CD14-positive monocyte (primary cell): ENCODE results near the gene FBXL15. TPM values are rescaled to one million over a fixed set of nuclear protein-coding genes. Genes with fewer than 3 reads are reported as not detected.
A peak's percentile ranks its signal among the peaks of the same experiment; 100 is the strongest.

Source experiments
- DNase-seq, 3 donors: peaks; one replicate each; pipeline ENCODE4 v3.0.0-alpha.2; 2011 to 2022
- H2AFZ ChIP-seq: 2 replicates; pipeline ENCODE4 v1.6.0; 2012; ENCODE audit warnings: mild to moderate bottlenecking, low read depth, low read length, inconsistent platforms; ENCODE audit not compliant: insufficient read depth, poor library complexity, severe bottlenecking
- H3K27ac ChIP-seq, 2 donors: 1 replicate in 1 of 2; 2 replicates in 1 of 2; pipeline ENCODE4 v1.5.1; 2012 to 2013; ENCODE audit warnings: low read length in 2 of 2, control low read depth in 1 of 2, inconsistent platforms in 1 of 2, low read depth in 1 of 2, mild to moderate bottlenecking in 1 of 2
- H3K27me3 ChIP-seq, 2 donors: one replicate each; pipeline versions ENCODE4 v1.6.0 to v1.6.1; 2011 to 2013; ENCODE audit warnings: low read length in 2 of 2; ENCODE audit not compliant: control insufficient read depth in 2 of 2, insufficient read depth in 2 of 2
- H3K36me3 ChIP-seq, 2 donors: replicated peaks in 1 of 2; 1 replicate in 1 of 2; 2 replicates in 1 of 2; pipeline versions ENCODE4 v1.5.1 to v1.6.1; 2012 to 2013; ENCODE audit warnings: low read length in 2 of 2, control low read depth in 1 of 2, inconsistent platforms in 1 of 2, mild to moderate bottlenecking in 1 of 2; ENCODE audit not compliant: insufficient read depth in 2 of 2, control insufficient read depth in 1 of 2
- H3K4me1 ChIP-seq, 2 donors: 1 replicate in 1 of 2; 2 replicates in 1 of 2; pipeline versions ENCODE4 v1.5.1 to v1.6.1; 2012 to 2013; ENCODE audit warnings: low read length in 2 of 2, control low read depth in 1 of 2, inconsistent platforms in 1 of 2, mild to moderate bottlenecking in 1 of 2, moderate library complexity in 1 of 2; ENCODE audit not compliant: insufficient read depth in 2 of 2, control insufficient read depth in 1 of 2
- H3K4me2 ChIP-seq: replicated peaks from 2 replicates; pipeline ENCODE3; 2012; ENCODE audit warnings: low read length, moderate library complexity, mild to moderate bottlenecking; ENCODE audit not compliant: poor library complexity, severe bottlenecking; ENCODE audit errors: extremely low read depth
- H3K4me3 ChIP-seq, 3 experiments: fragments of 200-600 bp in 1 of 3; sonication (generic) in 1 of 3; replicated peaks in 1 of 3; 1 replicate in 2 of 3; 2 replicates in 1 of 3; pipeline ENCODE4 v1.5.1; 2011 to 2013; ENCODE audit warnings: low read length in 3 of 3, mild to moderate bottlenecking in 3 of 3, control low read depth in 2 of 3, low read depth in 2 of 3, inconsistent platforms in 1 of 3, moderate library complexity in 1 of 3
- H3K79me2 ChIP-seq: 2 replicates; pipeline ENCODE4 v1.6.0; 2012; ENCODE audit warnings: mild to moderate bottlenecking, control low read depth, inconsistent platforms, low read length, moderate library complexity; ENCODE audit not compliant: insufficient read depth
- H3K9ac ChIP-seq: 2 replicates; pipeline ENCODE4 v1.6.0; 2017; ENCODE audit warnings: low read length, mild to moderate bottlenecking; ENCODE audit not compliant: insufficient read depth, poor library complexity, severe bottlenecking
- H3K9me3 ChIP-seq, 2 donors: replicated peaks in 1 of 2; 1 replicate in 1 of 2; 2 replicates in 1 of 2; pipeline versions ENCODE4 v1.5.1 to v1.6.1; 2012 to 2013; ENCODE audit warnings: low read length in 2 of 2, control low read depth in 1 of 2; ENCODE audit not compliant: control insufficient read depth in 1 of 2, insufficient read depth in 1 of 2
- H4K20me1 ChIP-seq: 2 replicates; pipeline ENCODE4 v1.6.0; 2012; ENCODE audit warnings: mild to moderate bottlenecking, low read length, control low read depth, moderate library complexity; ENCODE audit not compliant: insufficient read depth
- H3K27ac Mint-ChIP-seq, 7 donors: one replicate each; pipeline ENCODE4 v1.8.0; 2020; ENCODE audit warnings: mild to moderate bottlenecking in 7 of 7, mixed read lengths in 7 of 7, moderate library complexity in 6 of 7, inconsistent platforms in 2 of 7
- H3K27me3 Mint-ChIP-seq, 3 donors: one replicate each; pipeline ENCODE4 v1.8.0; 2021 to 2022; ENCODE audit warnings: low read depth in 3 of 3, mild to moderate bottlenecking in 3 of 3, mixed read lengths in 3 of 3, moderate library complexity in 3 of 3, inconsistent platforms in 1 of 3
- H3K36me3 Mint-ChIP-seq, 2 donors: one replicate each; pipeline ENCODE4 v1.8.0; 2020; ENCODE audit warnings: mixed read lengths in 2 of 2, inconsistent platforms in 1 of 2, mild to moderate bottlenecking in 1 of 2
- H3K4me1 Mint-ChIP-seq: one replicate; pipeline ENCODE4 v1.8.0; 2020; ENCODE audit warnings: mild to moderate bottlenecking, mixed read lengths
- H3K4me3 Mint-ChIP-seq, 2 donors: one replicate each; pipeline ENCODE4 v1.8.0; 2020; ENCODE audit warnings: mild to moderate bottlenecking in 2 of 2, mixed read lengths in 2 of 2, moderate library complexity in 1 of 2
- H3K9me3 Mint-ChIP-seq, 7 donors: one replicate each; pipeline ENCODE4 v1.8.0; 2020 to 2022; ENCODE audit warnings: mixed read lengths in 7 of 7, mild to moderate bottlenecking in 6 of 7, moderate library complexity in 6 of 7, inconsistent platforms in 2 of 7
- CTCF ChIP-seq: fragments of 200-600 bp; IDR thresholded peaks from one replicate; pipeline ENCODE4 v1.8.0; 2022; ENCODE audit warnings: antibody characterized with exemption, mild to moderate bottlenecking
- WGBS: methylation state at CpG from one replicate; pipeline ENCODE4 v1.1.5; 2013; ENCODE audit warnings: missing lambda C conversion rate; ENCODE audit not compliant: insufficient coverage; 5-methylcytosine and 5-hydroxymethylcytosine counted together
- intact Hi-C, 2 donors: fragments of 100-400 bp; cut with micrococcal nuclease; formaldehyde crosslinking; loops; one replicate each; pipeline versions ENCODE4 v1.15.0 to v1.15.1; 2023
- polyA plus RNA-seq, 3 donors: library from polyadenylated mRNA; depleted of rRNA in 1 of 3; unstranded in 2 of 3; stranded (reverse) in 1 of 3; fragments of 300-500 nt in 2 of 3; fragments of >200 nt in 1 of 3; fragmentation: Illumina TruSeq in 2 of 3; gene quantifications; 1 replicate in 2 of 3; 2 replicates in 1 of 3; pipeline ENCODE4 v1.2.3, GENCODE V29; 2012 to 2021

FBXL15 gene
- polyA plus RNA-seq, 3 donors, result 16.0 to 36.3 (median 25.5) TPM

GRCh38 chr10:102376901-102377300, 43.7 kb upstream of the FBXL15 start:
- TF ChIP-seq CTCF, result no peak
- no peak overlapping the region for H2AFZ ChIP-seq
- H3K36me3 ChIP-seq, result peaks cover 82 to 98% of the 10 kb centered on the region in 2 donors
- no peaks in the 10 kb centered on the region for H4K20me1 ChIP-seq
- no peak for DNase-seq
- H3K9ac ChIP-seq, result no peak overlapping the region
- Mint-ChIP-seq H3K36me3 (peaks cover 81 to 93% of the 10 kb centered on the region in 2 donors), H3K9me3 (no peaks in the 10 kb centered on the region), H3K4me1 (no peaks in the 10 kb centered on the region), H3K4me3 (no peak overlapping the region), H3K27me3 (peaks cover 0 to 2% (median 0%) of the 10 kb centered on the region in 3 donors), H3K27ac (peak overlapping the region in 1 of 7 donors; percentile 41)
- no peak overlapping the region for H3K4me2 ChIP-seq
- WGBS, result 94% methylated on average over 4 of the region's 12 CpGs
- no peak overlapping the region for H3K27ac ChIP-seq
- no peak overlapping the region for H3K4me3 ChIP-seq
- H3K27me3 ChIP-seq, result no peaks in the 10 kb centered on the region
- intact Hi-C loops, result no loop called here
- H3K79me2 ChIP-seq, result no peaks in the 10 kb centered on the region
- H3K4me1 ChIP-seq, result no peaks in the 10 kb centered on the region
- H3K9me3 ChIP-seq, result no peaks in the 10 kb centered on the region

GRCh38 chr10:102379383-102379782, 41.3 kb upstream of the FBXL15 start:
- H3K27me3 ChIP-seq, result no peaks in the 10 kb centered on the region
- TF ChIP-seq CTCF, result no peak
- Mint-ChIP-seq H3K27me3 (peaks cover 0 to 2% (median 0%) of the 10 kb centered on the region in 3 donors), H3K4me3 (no peak overlapping the region), H3K9me3 (no peaks in the 10 kb centered on the region), H3K4me1 (no peaks in the 10 kb centered on the region), H3K36me3 (peaks cover 63 to 80% of the 10 kb centered on the region in 2 donors), H3K27ac (peak overlapping the region in 2 of 7 donors; percentile 32 to 81)
- no peaks in the 10 kb centered on the region for H3K4me1 ChIP-seq
- H3K9ac ChIP-seq, result no peak overlapping the region
- H4K20me1 ChIP-seq, result no peaks in the 10 kb centered on the region
- no peak overlapping the region for H3K27ac ChIP-seq
- peaks cover 78 to 87% of the 10 kb centered on the region in 2 donors for H3K36me3 ChIP-seq
- H3K9me3 ChIP-seq, result no peaks in the 10 kb centered on the region
- no peak overlapping the region for H2AFZ ChIP-seq
- intact Hi-C loops, result no loop called here
- H3K4me3 ChIP-seq, result no peak overlapping the region
- no peak for DNase-seq
- H3K79me2 ChIP-seq, result no peaks in the 10 kb centered on the region
- H3K4me2 ChIP-seq, result no peak overlapping the region
- WGBS, result 98% methylated on average over 6 of the region's 6 CpGs
